Osteoblast (primary cell): Measurements from ENCODE around the gene ZFHX3. TPM values are rescaled to one million over a fixed set of nuclear protein-coding genes. Genes with fewer than 3 reads are reported as not detected.

Source experiments
- DNase-seq: peaks from one replicate; pipeline ENCODE4 v3.0.0; 2011; ENCODE audit warnings: low spot score, mixed read lengths; ENCODE audit not compliant: insufficient read length; ENCODE audit errors: missing footprints
- H2AFZ ChIP-seq: 2 replicates; pipeline ENCODE4 v1.6.0; 2011; ENCODE audit warnings: mild to moderate bottlenecking, low read length
- H3K27ac ChIP-seq: 2 replicates; pipeline ENCODE4 v1.5.1; 2011; ENCODE audit warnings: mild to moderate bottlenecking, low read depth, low read length, moderate library complexity
- H3K27me3 ChIP-seq: 2 replicates; pipeline ENCODE4 v1.6.0; 2012; ENCODE audit warnings: mild to moderate bottlenecking, control low read depth, inconsistent platforms, low read length, moderate library complexity; ENCODE audit not compliant: insufficient read depth
- H3K36me3 ChIP-seq: 2 replicates; pipeline ENCODE4 v1.5.1; 2011; ENCODE audit warnings: mild to moderate bottlenecking, low read length, control low read depth, moderate library complexity; ENCODE audit not compliant: insufficient read depth
- H3K4me1 ChIP-seq: 2 replicates; pipeline ENCODE4 v1.5.1; 2011; ENCODE audit warnings: mild to moderate bottlenecking, low read length, control low read depth, moderate library complexity; ENCODE audit not compliant: insufficient read depth
- H3K4me2 ChIP-seq: 2 replicates; pipeline ENCODE4 v1.6.0; 2011; ENCODE audit warnings: mild to moderate bottlenecking, low read length; ENCODE audit not compliant: insufficient read depth
- H3K4me3 ChIP-seq: fragments of 200-600 bp; sonication (generic); 3 replicates; pipeline ENCODE4 v1.5.1; 2012; ENCODE audit warnings: mild to moderate bottlenecking, low read length, inconsistent platforms; ENCODE audit not compliant: insufficient read depth
- H3K79me2 ChIP-seq: 2 replicates; pipeline ENCODE4 v1.6.0; 2012; ENCODE audit warnings: mild to moderate bottlenecking, low read length, control low read depth, inconsistent platforms; ENCODE audit not compliant: insufficient read depth
- H3K9me3 ChIP-seq: 2 replicates; pipeline ENCODE4 v1.5.1; 2011; ENCODE audit warnings: low read depth, low read length, control low read depth
- H4K20me1 ChIP-seq: 2 replicates; pipeline ENCODE4 v1.6.0; 2012; ENCODE audit warnings: mild to moderate bottlenecking, low read length, control low read depth; ENCODE audit not compliant: insufficient read depth
- small RNA-seq: library from RNA; depleted of rRNA; stranded (forward); fragments of <200 nt; gene quantifications from one replicate; pipeline ENCODE3, GENCODE V24; 2012
- total RNA-seq: library from RNA; depleted of rRNA; stranded (reverse); fragments of >200 nt; gene quantifications from 2 replicates; pipeline ENCODE4 v1.2.3, GENCODE V29; 2012
- TF ChIP-seq, protein P1 (sequence below): IDR thresholded peaks from 2 replicates; pipeline ENCODE4 v1.5.1; 2011; ENCODE audit warnings: mild to moderate bottlenecking, low read depth, low read length, moderate library complexity; ENCODE audit errors: extremely low read depth

ZFHX3 gene
- total RNA-seq, 1 donor = 14.5 TPM

DNA sequence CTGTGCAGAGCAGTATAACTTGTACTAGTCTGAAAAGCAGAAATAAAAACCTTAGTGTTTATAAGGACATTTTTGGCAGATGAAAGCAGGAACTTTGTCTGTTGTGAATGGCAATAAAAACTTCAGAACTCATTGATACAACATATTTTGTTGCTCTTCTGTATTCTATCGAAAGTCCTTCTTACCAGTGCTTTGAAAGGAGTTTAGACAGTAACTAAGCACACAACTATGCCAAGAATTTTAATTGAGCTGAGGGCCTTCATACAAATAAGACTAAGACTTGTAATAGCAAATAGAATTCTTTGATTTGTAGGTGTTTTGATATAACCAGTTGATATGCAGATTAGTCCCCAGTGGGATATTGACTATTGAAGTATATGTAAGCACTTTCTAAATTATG is 308.4 kb downstream of the ZFHX3 start:
- TF ChIP-seq, protein P1, sequence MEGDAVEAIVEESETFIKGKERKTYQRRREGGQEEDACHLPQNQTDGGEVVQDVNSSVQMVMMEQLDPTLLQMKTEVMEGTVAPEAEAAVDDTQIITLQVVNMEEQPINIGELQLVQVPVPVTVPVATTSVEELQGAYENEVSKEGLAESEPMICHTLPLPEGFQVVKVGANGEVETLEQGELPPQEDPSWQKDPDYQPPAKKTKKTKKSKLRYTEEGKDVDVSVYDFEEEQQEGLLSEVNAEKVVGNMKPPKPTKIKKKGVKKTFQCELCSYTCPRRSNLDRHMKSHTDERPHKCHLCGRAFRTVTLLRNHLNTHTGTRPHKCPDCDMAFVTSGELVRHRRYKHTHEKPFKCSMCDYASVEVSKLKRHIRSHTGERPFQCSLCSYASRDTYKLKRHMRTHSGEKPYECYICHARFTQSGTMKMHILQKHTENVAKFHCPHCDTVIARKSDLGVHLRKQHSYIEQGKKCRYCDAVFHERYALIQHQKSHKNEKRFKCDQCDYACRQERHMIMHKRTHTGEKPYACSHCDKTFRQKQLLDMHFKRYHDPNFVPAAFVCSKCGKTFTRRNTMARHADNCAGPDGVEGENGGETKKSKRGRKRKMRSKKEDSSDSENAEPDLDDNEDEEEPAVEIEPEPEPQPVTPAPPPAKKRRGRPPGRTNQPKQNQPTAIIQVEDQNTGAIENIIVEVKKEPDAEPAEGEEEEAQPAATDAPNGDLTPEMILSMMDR = no peak
- Histone ChIP-seq H2AFZ (peak overlapping the region; percentile 44), H3K27ac (peak overlapping the region; percentile 24), H3K4me1 (peaks cover 13% of the 10 kb centered on the region), H3K36me3 (no peaks in the 10 kb centered on the region), H3K27me3 (no peaks in the 10 kb centered on the region), H3K4me2 (peak overlapping the region; percentile 29), H3K4me3 (no peak overlapping the region), H4K20me1 (no peaks in the 10 kb centered on the region), H3K79me2 (no peaks in the 10 kb centered on the region), H3K9me3 (no peaks in the 10 kb centered on the region)
- DNase-seq = no peak

DNA sequence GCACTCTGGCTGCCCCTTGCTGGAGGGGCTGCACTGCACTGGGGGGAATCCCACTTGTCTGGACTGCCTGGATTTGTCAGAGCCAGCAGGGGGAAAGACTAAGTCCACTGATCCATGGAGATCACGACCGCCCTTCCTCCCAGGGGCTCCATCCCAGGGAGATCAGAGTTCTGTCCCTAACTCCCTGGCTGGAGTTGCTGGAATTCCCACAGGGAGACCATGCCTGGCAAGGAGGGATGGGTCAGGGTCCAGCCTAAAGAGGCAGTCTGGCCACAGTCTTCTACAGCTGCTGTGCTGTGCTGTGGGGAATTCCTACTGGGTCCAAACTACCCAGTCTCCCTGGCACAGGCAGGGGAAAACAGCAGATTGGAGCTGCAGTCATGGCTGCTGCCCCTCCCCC is 311.9 kb downstream of the ZFHX3 start:
- TF ChIP-seq, protein P1 = no peak
- peaks cover 13% of the 10 kb centered on the region for H3K4me1 ChIP-seq
- H3K4me3 ChIP-seq = no peak overlapping the region
- H3K9me3 ChIP-seq = no peaks in the 10 kb centered on the region
- H2AFZ ChIP-seq = no peak overlapping the region
- H3K27me3 ChIP-seq = no peaks in the 10 kb centered on the region
- DNase-seq = no peak
- H3K79me2 ChIP-seq = no peaks in the 10 kb centered on the region
- H3K27ac ChIP-seq = no peak overlapping the region
- no peak overlapping the region for H3K4me2 ChIP-seq
- H3K36me3 ChIP-seq = no peaks in the 10 kb centered on the region
- no peaks in the 10 kb centered on the region for H4K20me1 ChIP-seq

Small RNA genes within 50 kb of the gene (small RNA-seq; reads per million reads assigned to genes)
- gene AC002044.1 = not detected
- gene RNU7-71P = not detected
